HL-60 (cell line): Measurements from ENCODE around the gene PBX1.

Source experiments
- CTCF ChIP-seq: IDR thresholded peaks from one replicate; pipeline ENCODE4 v1.5.1; 2011; ENCODE audit warnings: low read length, control low read depth, inconsistent platforms; ENCODE audit not compliant: insufficient read depth
- POLR2AphosphoS5 ChIP-seq: IDR thresholded peaks from 2 replicates; pipeline ENCODE4 v1.6.1; 2012; ENCODE audit warnings: low read depth
- REST ChIP-seq: IDR thresholded peaks from 2 replicates; pipeline ENCODE4 v1.6.1; 2012; ENCODE audit warnings: low read depth; ENCODE audit not compliant: insufficient replicate concordance
- SPI1 ChIP-seq: IDR thresholded peaks from 2 replicates; pipeline ENCODE4 v1.6.1; 2012; ENCODE audit warnings: low read depth, mild to moderate bottlenecking, borderline replicate concordance

- no peak for TF ChIP-seq CTCF
- no peak for TF ChIP-seq POLR2AphosphoS5
- TF ChIP-seq SPI1: no peak
- TF ChIP-seq REST: no peak
Measured at GRCh38 chr1:164561007-164561406, 2.0 kb downstream of the PBX1 start.
